Superior temporal gyrus (tissue), 1 donor: ENCODE data around the gene MAD1L1.
"Not testable (repeated sequence)": the region's sequence is repeated elsewhere in the genome, so short reads cannot be mapped to it uniquely, and the experiment has no call there.

Source experiments
- DNase-seq: peaks from one replicate; pipeline ENCODE4 v3.0.0-alpha.2; 2016; ENCODE audit errors: extremely low spot score

Gene MAD1L1

DNA sequence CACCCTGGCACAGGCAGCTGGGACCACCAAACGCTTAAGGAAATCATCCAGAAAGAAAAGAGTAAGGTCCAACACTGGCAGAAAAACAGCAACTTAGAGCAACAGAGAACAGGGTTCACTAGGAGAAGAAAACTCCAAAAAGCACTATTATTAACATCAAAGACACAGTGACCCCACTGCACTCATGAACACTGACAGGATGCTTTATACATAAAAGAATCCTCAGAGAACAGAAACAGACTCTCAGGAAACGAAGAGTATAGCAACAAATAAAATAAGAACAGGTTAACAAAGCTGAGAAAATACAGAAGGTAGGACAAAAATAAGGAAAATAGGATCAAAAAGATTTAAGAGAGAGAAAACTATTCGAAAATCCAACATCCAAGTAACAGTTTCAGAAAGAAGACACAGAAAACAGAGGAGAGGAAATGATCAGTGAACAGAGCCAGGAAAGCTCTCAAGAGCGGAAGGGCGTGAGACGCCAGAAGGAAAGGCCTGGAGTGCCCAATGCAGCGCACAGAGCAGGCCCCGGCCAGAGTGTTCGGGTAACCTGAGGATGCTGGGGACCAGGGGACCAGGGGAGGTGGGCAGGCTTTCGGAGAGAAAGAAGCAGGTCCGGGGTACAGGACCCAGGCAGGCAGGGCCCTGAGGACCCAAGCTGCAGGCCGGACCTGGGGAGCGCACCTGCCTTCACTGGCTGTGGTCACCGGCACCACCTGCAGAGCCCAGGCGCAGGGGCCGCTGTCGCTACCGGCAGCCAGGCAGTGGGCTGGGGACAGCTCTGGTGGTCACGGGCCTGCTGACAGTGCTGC, 258.2 kb downstream of the MAD1L1 start:
- DNase-seq = no peak

DNA sequence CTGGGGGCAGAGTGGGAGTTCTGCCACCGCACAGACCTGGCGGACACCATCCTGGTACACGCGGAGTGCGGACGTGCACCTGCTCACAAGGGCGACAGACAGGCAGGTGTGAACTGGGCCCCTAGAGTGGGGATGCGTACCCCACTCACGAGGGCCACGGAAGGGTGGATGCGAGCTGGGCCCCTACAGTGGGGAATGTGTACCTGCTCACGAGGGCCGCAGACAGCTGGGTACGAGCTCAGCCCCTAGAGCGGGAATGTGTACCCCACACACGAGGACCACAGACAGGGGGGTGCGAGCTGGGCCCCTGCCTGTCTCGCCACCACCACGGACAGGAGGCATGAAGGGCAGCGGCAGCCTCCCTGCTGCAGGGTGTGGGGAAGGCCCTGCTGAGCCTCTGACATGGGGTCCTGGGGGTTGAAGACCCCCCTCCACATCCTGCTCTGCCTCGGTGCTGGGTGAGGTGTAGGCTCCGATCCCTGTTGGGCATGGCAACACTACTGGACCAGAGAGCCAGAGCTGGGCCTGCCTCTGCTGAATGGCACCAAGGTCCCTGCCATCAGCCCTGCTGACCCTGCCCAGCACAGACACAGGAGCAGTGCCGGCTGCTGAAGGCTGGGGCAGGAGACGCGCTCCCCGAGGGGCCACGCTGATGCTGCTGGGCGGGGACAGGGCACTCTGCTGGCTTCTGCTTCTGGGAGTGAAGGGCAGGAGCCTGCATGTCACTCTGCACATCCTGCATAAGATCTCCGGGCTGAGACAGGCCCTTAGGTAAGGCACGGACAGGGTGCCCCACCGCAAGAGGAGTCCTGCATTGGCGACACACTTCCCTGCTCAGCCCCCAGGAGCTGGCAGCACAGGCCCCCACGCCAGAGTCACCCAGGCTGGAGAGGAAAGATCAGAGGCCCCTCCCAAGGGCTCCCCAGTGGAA, 259.2 kb downstream of the MAD1L1 start:
- no peak for DNase-seq

DNA sequence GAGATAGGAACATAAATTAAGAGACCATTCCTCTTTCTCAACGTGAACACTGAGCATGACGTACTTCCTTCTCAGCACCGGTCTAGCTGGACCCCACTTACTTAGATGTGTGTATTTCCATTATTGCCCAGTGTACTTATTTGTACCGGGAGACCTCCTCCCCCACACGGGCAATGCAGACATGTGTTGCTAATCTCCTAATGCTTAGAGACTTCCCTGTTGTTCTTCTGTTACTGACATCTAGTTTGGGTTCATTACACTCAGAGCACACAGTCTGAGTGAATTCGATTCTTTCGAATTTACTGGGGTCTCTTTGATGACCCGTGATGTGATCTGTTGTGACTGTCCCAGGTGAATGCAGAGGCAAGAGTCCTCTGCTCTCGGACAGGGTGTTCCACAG, 260.0 kb downstream of the MAD1L1 start:
- DNase-seq = no peak

DNA sequence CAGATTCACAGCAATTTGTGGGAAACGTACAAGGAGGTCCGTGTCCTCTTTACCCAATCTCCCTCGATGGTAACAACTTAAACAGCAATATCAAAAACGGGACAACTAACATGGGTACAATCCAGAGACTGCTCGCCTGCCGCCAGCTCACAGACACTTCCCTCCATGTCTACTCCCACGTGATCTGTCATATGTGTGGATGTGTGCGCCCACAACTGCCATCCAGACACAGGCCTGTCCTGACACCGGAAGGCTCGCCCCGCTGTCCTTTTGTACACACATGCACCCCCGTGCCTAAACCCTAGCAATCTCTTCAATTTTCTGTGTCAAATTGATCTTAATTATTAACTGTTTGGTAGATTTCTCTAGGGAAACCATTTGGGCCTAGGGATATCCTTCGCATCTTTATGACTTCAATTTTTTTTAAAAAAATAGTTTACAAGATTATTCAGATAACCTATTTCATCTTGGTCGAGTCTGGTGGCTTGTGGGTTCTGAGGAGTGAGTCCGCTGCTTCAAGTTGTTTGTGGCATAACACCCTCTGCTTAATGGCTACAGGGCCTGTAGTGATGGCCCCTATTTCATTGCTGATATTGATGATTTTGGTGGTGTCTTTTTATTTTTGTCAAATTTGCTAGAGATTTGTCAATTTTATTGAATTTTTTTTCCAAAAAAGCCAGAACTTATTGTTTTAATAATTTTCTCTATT, 260.6 kb downstream of the MAD1L1 start:
- DNase-seq = no peak

DNA sequence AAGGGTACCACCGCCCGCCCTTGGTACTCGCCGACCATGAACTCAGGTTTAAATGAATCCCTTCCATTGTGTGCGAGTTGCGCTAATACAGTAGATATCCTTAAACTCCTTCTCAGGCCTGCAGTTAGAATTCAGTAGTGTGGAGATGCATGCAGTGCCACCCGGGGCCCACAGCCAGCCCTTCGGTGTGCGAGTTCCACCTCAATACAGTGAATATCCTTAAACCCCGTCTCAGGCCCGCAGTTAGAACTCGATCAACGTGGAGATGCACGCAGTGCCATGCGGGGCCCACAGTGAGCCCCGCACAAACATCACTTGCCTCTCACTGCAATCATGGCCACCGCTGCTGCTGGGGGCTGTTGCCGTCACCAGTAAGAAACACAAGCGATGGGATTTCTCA, 261.9 kb downstream of the MAD1L1 start:
- DNase-seq = no peak

DNA sequence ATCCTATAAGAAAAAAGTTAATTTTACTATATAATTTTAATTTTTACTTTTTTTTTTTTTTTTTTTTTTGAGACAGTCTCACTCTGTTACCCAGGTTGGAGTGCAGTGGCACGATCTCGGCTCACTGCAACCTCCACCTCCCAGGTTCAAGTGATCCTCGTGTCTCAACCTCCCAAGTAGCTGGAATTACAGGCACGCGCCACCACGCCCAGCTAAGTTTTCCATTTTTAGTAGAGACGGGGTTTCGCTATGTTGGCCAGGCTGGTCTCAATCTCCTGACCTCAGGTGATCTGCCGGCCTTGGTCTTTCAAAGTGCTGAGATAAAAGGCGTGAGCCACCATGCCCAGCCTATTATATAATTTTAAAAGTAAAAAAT, 262.5 kb downstream of the MAD1L1 start:
- not testable (repeated sequence) for DNase-seq

DNA sequence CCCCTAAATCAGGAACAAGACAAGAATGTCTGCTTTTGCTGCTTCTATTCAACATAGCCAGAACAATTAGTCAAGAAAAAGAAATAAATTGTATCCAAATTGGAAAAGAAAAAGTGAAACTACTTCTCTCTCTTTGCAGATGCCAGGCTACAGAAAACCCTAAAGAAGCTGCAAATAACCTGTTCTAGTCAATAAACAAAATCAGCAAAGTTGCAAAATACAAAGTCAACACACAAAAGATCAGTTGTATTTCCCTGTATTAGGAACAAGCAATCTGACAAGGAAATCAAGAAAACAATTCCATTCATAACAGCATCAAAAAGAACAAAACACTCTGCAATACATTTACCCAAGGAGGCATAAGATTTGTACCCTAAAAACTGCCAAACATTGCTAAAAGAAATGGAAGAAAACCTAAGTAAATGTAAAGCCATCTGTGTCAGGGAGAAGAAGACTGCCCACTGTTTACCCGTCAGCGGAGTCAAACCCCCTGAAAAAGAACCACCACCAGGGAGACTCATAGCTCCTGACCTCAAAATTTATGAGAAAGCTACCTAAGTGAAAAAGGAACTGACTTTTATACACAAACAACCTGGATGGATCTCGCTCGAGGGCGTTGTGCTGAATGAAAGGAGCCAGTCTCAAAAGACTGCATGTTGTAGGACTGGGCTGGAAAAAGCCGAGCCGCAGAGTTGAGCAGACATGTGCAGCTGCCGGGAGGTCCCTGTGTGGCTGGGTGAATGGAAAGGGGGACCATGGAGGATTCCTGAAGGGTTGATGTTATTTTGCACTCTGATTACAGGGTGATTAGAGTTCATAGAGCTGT, 263.1 kb downstream of the MAD1L1 start:
- peak; percentile 24 for DNase-seq

DNA sequence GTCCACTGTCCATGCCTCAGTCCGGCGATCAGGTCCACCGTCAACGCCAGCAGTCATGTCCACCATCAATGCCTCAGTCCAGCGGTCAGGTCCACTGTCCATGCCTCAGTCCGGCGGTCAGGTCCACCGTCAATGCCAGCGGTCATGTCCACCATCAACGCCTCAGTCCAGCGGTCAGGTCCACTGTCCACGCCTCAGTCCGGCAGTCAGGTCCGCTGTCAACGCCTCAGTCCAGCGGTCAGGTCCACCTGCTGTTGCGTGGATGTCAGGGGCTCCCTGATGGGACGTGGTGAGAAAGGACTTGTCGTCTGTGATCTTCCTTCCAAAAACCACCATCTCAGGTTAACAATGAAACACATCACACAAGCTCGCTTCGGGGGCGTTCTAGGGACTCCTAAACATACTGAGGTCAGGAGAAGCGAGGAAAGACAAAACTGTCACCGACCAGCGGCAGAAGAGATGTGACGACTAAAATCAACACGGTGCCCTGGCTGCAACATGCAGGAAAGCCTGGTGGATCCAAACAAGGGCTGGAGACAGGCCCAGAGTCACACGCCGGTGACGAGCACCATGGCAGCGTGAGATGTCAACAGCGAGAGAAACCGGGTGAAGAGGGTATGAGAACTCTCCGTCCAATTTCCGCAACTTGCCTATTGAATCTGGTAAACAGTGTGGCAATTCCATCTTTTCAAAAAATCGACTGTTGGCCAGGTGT, 264.2 kb downstream of the MAD1L1 start:
- DNase-seq = no peak

DNA sequence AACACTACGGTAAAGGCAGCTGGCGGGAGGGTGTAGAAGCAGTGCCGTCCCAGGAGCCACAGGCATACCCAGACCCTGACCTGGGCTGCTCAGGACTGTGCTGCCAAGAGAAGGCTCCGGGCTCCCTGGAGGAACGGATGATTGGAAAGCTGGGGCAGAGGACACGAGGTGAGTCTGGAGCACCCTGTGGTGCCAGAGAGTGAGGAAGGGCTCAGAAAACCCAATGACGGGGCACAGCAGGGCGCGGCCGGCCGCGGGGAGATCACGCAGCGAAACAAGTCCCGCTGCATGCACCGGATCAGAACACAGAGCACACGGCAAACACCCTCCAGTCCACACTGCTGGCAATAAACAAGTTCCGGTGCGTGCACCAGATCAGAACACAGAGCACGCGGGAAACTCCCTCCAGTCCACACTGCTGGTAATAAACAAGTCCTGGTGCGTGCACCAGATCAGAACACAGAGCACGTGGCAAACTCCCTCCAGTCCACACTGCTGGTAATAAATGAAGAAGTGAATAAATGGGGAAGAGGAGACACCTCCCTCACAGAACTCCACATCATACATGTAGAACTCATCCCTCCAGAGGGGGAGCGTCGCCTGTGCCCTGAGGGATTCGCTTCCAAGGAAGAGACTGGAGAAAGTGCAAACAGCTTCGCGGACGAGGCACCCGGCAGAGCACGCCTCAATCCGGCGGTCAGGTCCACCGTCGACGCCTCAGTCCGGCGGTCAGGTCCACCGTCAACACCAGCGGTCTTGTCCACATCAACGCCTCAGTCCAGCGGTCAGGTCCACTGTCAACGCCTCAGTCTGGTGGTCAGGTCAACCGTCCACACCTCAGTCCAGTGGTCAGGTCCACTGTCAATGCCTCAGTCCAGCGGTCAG, 265.0 kb downstream of the MAD1L1 start:
- DNase-seq = no peak

DNA sequence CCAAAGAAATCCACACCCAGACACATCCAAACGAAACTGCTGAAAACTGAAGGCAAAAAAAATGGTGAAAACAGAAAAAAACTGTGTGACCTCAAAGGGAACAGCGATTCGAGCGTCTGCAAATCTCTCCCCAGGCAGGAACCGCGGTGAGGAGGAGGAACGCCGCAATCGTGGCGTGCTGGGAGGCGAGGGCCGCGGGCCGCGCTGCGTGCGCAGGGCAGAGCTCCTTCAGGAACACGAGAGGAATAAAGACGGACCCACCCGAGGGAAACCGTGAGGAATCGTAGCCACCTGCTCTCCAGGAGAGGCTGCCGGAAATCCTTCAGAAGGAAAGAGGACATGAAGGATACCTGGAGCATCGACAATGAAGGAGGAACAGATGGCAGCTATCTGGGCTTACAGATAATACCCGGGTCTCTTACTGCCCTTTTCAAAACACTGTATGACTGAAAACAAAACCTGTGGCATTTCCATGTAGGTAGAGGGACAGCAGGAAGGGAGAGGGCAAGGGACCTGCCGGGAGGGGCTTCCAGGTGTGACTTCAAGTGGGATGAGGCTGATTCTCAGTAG, 266.0 kb downstream of the MAD1L1 start:
- no peak for DNase-seq

DNA sequence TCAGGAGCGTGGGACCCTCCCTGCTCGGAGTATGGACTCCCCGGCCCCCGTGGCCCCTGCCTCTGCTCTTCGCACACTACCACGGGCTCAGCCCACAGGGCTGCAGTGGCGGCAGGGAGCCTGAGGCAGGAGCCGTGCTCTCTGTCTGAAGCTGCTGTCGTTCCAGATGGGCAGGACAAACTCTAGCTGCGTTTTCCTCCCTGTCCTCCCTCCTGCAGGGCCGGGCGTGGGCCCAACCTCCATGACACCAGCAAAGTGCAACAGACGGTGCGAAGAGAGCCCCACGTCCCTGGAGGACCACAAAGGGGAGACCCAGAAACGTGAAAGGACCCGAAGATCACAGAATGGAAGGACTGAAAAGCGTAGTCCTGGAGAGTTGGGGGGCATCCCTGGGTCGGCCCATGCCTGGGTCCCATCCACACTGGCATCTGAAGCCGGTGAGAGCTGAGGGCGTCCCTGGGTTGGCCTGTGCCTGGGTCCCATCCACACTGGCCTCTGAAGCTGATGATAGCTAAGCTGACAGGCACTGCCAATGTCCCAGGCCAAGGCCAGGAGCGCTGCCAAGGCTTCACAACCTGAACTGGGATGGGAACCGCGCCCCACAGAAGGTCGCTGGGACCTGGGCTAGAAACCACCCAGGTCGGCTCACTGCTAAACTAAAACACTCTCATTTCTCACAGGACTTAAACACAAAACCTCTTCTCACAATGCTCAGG, 267.0 kb downstream of the MAD1L1 start:
- DNase-seq = no peak

DNA sequence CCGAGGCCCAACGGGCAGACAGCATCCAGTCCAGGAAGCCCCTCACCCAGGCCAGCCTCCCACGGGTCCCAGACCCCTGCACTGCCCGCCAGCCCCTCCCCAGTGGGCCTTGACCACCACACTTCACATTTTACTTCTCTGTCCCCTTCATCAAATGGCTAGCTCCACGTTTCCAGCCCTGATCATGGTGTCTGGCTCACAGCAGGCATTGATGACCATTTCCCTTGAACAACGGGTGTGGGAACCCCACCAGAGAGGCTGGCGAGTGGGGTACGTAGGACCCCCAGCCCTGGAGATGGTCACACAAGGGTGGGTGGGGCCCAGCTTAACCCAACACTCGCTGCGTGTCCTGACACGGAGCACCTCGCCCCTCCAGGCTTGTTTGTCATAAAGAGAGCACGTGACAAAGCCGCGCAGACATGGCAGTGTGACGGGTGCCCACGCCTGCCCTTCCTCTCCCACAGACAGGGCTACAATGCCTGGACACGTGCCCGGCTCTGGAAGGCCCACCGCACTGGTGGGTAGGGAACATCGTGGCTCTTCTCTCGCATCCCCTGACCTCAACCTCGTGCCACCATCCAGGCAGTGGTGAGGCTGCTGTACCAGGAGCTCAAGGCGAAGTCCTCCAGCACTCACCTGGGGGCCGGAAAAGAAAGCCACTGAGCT, 267.7 kb downstream of the MAD1L1 start:
- DNase-seq = no peak

DNA sequence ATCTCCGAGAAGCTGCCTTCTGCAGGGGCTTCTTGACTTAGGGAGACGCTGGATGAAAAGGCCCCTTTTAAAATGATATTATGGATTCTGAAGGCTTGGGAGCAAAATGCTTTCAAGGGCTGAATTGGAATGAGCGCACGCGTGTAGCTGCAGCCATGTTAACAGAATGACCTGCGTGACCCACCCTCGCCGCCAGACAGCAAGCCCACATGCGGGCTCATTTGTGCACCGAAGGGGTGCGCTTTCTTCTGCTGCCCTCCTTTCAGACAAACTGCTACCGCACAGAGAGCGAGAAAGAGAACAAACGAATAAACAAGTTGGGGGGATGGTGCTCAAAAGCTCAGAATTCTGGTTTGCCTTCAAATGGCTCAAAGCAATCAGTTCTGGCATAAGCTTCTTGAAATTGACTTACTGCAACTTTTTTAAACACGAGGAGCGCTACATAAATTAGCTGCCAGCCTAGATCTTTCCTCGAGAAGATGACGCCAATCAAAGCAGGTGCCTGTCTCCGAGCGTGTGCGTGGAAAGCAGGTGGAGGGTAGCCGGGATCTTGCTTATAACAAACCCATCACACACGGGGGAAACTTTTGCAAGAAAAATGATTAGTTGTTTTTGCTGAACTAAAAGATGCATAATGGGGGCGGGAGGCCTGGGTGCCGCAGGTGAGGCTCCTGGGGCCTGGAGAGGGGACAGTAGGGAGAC, 268.4 kb downstream of the MAD1L1 start:
- DNase-seq = no peak

DNA sequence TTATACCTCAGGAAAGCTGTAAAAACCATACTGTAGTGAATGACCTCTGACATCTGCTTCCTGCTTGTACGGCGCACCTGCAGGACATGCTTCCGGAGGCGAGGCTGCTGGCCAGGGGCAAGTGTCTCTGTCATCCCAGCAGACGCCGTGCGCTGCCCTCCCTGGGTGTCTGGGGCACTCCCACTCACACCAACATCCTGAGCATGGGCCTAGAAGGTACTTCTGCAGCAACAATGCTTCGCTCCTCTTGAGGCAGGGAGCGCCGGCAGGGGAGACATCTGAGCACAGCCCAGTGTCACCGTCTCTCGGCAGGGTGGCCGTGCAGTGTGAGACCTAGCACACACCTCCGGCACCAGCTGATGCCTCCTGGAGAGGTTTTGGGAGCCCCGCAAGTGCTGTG, 269.2 kb downstream of the MAD1L1 start:
- DNase-seq = no peak

DNA sequence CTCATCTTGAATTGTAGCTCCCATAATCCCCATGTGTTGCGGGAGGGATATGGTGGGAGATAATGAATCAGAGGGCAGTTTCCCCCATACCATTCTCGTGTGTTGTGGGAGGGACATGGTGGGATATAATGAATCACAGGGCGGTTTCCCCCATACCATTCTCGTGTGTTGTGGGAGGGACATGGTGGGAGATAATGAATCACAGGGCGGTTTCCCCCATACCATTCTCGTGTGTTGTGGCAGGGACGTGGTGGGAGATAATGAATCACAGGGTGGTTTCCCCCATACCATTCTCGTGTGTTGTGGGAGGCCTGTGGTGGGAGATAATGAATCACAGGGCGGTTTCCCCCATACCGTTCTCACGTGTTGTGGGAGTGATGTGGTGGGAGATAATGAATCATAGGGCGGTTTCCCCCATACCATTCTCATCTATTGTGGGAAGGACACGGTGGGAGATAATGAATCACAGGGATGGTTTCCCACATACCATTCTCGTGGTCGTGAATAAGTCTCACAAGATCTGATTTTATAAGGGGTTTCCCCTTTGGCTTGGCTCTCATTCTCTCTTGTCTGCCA, 271.0 kb downstream of the MAD1L1 start:
- DNase-seq = no peak

DNA sequence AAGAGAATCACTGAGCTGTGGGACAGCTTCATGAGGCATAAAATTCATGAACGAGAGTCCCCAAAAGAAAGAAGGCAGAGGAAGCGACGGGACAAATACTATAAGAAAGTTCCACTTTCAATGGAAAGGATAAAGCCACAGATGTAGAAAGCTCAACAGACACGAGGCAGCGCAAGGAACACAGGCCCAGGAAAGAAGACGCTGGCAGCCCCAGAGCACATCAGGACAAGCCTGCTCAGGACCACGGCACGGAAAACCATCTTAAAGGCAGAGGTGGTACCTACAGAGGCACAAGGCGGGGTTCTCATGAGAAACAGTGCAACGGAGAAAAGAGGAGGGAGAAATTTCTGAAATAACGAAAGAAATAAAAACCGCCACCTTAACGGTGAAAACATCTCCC, 273.4 kb downstream of the MAD1L1 start:
- no peak for DNase-seq
